Omental fat pad (tissue), 4 donors: ENCODE data around the gene NLGN1. TPM values are rescaled to one million over a fixed set of nuclear protein-coding genes. Genes with fewer than 3 reads are reported as not detected.

Source experiments
- ATAC-seq: fragments of 150-250 bp; one replicate; pipeline ENCODE4 v1.9.1; 2016; ENCODE audit warnings: mild to moderate bottlenecking, moderate library complexity; ENCODE audit not compliant: low FRiP score
- DNase-seq: peaks from one replicate; pipeline ENCODE4 v3.0.0-alpha.2; 2019; ENCODE audit warnings: low spot score
- CTCF ChIP-seq, 3 donors: fragments of 450-650 bp; IDR thresholded peaks; one replicate each; pipeline ENCODE4 v1.5.1; 2016 to 2017; ENCODE audit warnings: antibody characterized with exemption in 3 of 3, mild to moderate bottlenecking in 3 of 3, moderate library complexity in 2 of 3
- total RNA-seq, 4 donors: library from RNA; depleted of rRNA; stranded (reverse); fragments of >200 nt; gene quantifications; one replicate each; pipeline ENCODE4 v1.1.0, GENCODE V29; 2016

Gene NLGN1
- total RNA-seq, 4 donors from 2014 or later = 5.3 to 17.4 (median 12.5) TPM

GRCh38 chr3:173403376-173403775 is 5.8 kb downstream of the NLGN1 start:
- no peak for TF ChIP-seq CTCF (IDR thresholded peaks at IDR 0.05)
- ATAC-seq (no peak), DNase-seq (no peak)

GRCh38 chr3:173404156-173404555 is 6.6 kb downstream of the NLGN1 start:
- DNase-seq (no peak), ATAC-seq (no peak)
- no peak for TF ChIP-seq CTCF (IDR thresholded peaks at IDR 0.05)

GRCh38 chr3:173410436-173410835 is 12.9 kb downstream of the NLGN1 start:
- DNase-seq = no peak
- no peak for TF ChIP-seq CTCF (IDR thresholded peaks at IDR 0.05)
- ATAC-seq = no peak

- DNase-seq = no peak
- no peak for TF ChIP-seq CTCF (IDR thresholded peaks at IDR 0.05)
- no peak for ATAC-seq
These were observed 13.3 kb downstream of the NLGN1 start for GRCh38 chr3:173410849-173411248.

- DNase-seq = no peak
- peak; percentile 70 for ATAC-seq
- TF ChIP-seq CTCF (IDR thresholded peaks at IDR 0.05) = no peak
These were observed 13.9 kb downstream of the NLGN1 start for GRCh38 chr3:173411375-173411973.

GRCh38 chr3:173416070-173416469 is 18.5 kb downstream of the NLGN1 start:
- DNase-seq = no peak
- TF ChIP-seq CTCF (IDR thresholded peaks at IDR 0.05) = no peak
- ATAC-seq = no peak

- no peak for TF ChIP-seq CTCF (IDR thresholded peaks at IDR 0.05)
- ATAC-seq (no peak), DNase-seq (no peak)
These were observed 31.5 kb downstream of the NLGN1 start for GRCh38 chr3:173429076-173429475.
